Peyer's patch (tissue), 4 donors: ENCODE measurements around the gene GPATCH4. TPM values are rescaled to one million over a fixed set of nuclear protein-coding genes. Genes with fewer than 3 reads are reported as not detected.

ENCODE experiments used
- DNase-seq, 3 donors: peaks; one replicate each; pipeline ENCODE4 v3.0.0-alpha.2; 2017 to 2019
- H3K27ac ChIP-seq, 4 donors: fragments of 200-600 bp; sonication (generic); one replicate each; pipeline ENCODE4 v1.5.1; 2016 to 2019
- H3K27me3 ChIP-seq, 2 donors: fragments of 200-600 bp; sonication (generic); one replicate each; pipeline ENCODE4 v1.5.1; 2019
- H3K36me3 ChIP-seq, 3 donors: fragments of 200-600 bp; sonication (generic); one replicate each; pipeline ENCODE4 v1.5.1; 2016 to 2019
- H3K4me1 ChIP-seq, 4 donors: fragments of 200-600 bp; sonication (generic); one replicate each; pipeline ENCODE4 v1.5.1; 2016 to 2019
- H3K4me3 ChIP-seq, 4 donors: fragments of 200-600 bp; sonication (generic); 1 replicate in 3 of 4; 2 replicates in 1 of 4; pipeline ENCODE4 v1.5.1; 2016 to 2019; ENCODE audit warnings: mild to moderate bottlenecking in 1 of 4
- H3K9me3 ChIP-seq, 4 donors: fragments of 200-600 bp; sonication (generic); one replicate each; pipeline ENCODE4 v1.5.1; 2016 to 2019; ENCODE audit warnings: mild to moderate bottlenecking in 1 of 4
- CTCF ChIP-seq, 6 experiments: fragments of 450-650 bp in 4 of 6; fragments of 200-600 bp in 2 of 6; sonication (generic) in 1 of 6; IDR thresholded peaks; one replicate each; pipeline ENCODE4 v1.5.1; 2017 to 2019; ENCODE audit warnings: antibody characterized with exemption in 6 of 6, mild to moderate bottlenecking in 3 of 6, moderate library complexity in 1 of 6
- POLR2A ChIP-seq, 2 donors: fragments of 450-650 bp; IDR thresholded peaks; one replicate each; pipeline ENCODE4 v1.5.1; 2017; ENCODE audit warnings: antibody characterized with exemption in 2 of 2, mild to moderate bottlenecking in 2 of 2, moderate library complexity in 2 of 2
- total RNA-seq, 4 donors: library from RNA; depleted of rRNA; stranded (reverse); fragments of >200 nt; gene quantifications; one replicate each; pipeline ENCODE4 v1.1.0, GENCODE V29; 2016

The GPATCH4 gene
- total RNA-seq, 4 donors from 2014 or later: 6.3 to 38.0 (median 11.3) TPM

GRCh38 chr1:156645666-156646065 is 44.4 kb upstream of the GPATCH4 start:
- Histone ChIP-seq H3K9me3 (no peaks in the 10 kb centered on the region), H3K27me3 (peaks cover 0 to 11% of the 10 kb centered on the region in 2 donors), H3K36me3 (no peaks in the 10 kb centered on the region), H3K4me3 (no peak overlapping the region), H3K4me1 (peaks cover 0 to 15% (median 11%) of the 10 kb centered on the region in 4 donors), H3K27ac (no peak overlapping the region)
- DNase-seq: no peak
- TF ChIP-seq POLR2A (IDR thresholded peaks at IDR 0.05) (no peak), CTCF (IDR thresholded peaks at IDR 0.05) (no peak)

- H3K27me3 ChIP-seq: peaks cover 0 to 17% of the 10 kb centered on the region in 2 donors
These were observed 43.8 kb upstream of the GPATCH4 start for GRCh38 chr1:156645056-156645455.

GRCh38 chr1:156644640-156645039 is 43.4 kb upstream of the GPATCH4 start:
- H3K36me3 ChIP-seq: no peaks in the 10 kb centered on the region
- no peak for DNase-seq
- H3K9me3 ChIP-seq: no peaks in the 10 kb centered on the region
- peaks cover 0 to 15% (median 11%) of the 10 kb centered on the region in 4 donors for H3K4me1 ChIP-seq
- TF ChIP-seq POLR2A (IDR thresholded peaks at IDR 0.05) (no peak), CTCF (IDR thresholded peaks at IDR 0.05) (no peak)
- H3K27me3 ChIP-seq: peaks cover 0 to 17% of the 10 kb centered on the region in 2 donors
- no peak overlapping the region for H3K27ac ChIP-seq
- H3K4me3 ChIP-seq: no peak overlapping the region

More at GRCh38 chr1:156645056-156645455, 43.8 kb upstream of the GPATCH4 start:
- Histone ChIP-seq H3K4me3 (no peak overlapping the region), H3K4me1 (peaks cover 0 to 15% (median 11%) of the 10 kb centered on the region in 4 donors), H3K9me3 (no peaks in the 10 kb centered on the region), H3K27ac (no peak overlapping the region), H3K36me3 (no peaks in the 10 kb centered on the region)
- no peak for DNase-seq
- no peak for TF ChIP-seq CTCF (IDR thresholded peaks at IDR 0.05)
- TF ChIP-seq POLR2A (IDR thresholded peaks at IDR 0.05): no peak

- Histone ChIP-seq H3K27me3 (peaks cover 0 to 17% of the 10 kb centered on the region in 2 donors), H3K4me1 (peaks cover 0 to 15% (median 11%) of the 10 kb centered on the region in 4 donors), H3K36me3 (no peaks in the 10 kb centered on the region), H3K27ac (no peak overlapping the region), H3K9me3 (no peaks in the 10 kb centered on the region), H3K4me3 (no peak overlapping the region)
- no peak for DNase-seq
- no peak for TF ChIP-seq CTCF (IDR thresholded peaks at IDR 0.05)
- TF ChIP-seq POLR2A (IDR thresholded peaks at IDR 0.05): no peak
These were observed 42.9 kb upstream of the GPATCH4 start for GRCh38 chr1:156644146-156644545.

GRCh38 chr1:156643778-156644092 is 42.5 kb upstream of the GPATCH4 start:
- Histone ChIP-seq H3K9me3 (no peaks in the 10 kb centered on the region), H3K36me3 (no peaks in the 10 kb centered on the region), H3K27ac (no peak overlapping the region), H3K27me3 (peaks cover 0 to 17% of the 10 kb centered on the region in 2 donors), H3K4me1 (peaks cover 0 to 15% (median 11%) of the 10 kb centered on the region in 4 donors), H3K4me3 (no peak overlapping the region)
- TF ChIP-seq CTCF (IDR thresholded peaks at IDR 0.05) (no peak), POLR2A (IDR thresholded peaks at IDR 0.05) (no peak)
- no peak for DNase-seq
